PC-3 (cell line): ENCODE results near the gene CLTA. TPM values are rescaled to one million over a fixed set of nuclear protein-coding genes. Genes with fewer than 3 reads are reported as not detected.

Source experiments
- ATAC-seq: fragments of 200-7000 bp; cut with Tn5 transposase; 2 replicates; pipeline ENCODE4 v1.9.1; 2020; ENCODE audit warnings: mild to moderate bottlenecking, moderate library complexity
- BruUV-seq: library from RNA; stranded (reverse); fragments of 400-500 nt; replicated peaks from 2 replicates; lab custom pipeline; 2021; lab: Mats Ljungman, UMichigan
- CTCF ChIA-PET: fragments of 300-600 bp; sonication (Branson Sonifier 250); formaldehyde crosslinking; loops from one replicate; lab custom pipeline; 2022; ENCODE audit warnings: antibody characterized with exemption; lab: Charles Lee
- POLR2A ChIA-PET: fragments of 300-600 bp; sonication (Branson Sonifier 250); formaldehyde crosslinking; loops from one replicate; lab custom pipeline; 2022; ENCODE audit warnings: antibody characterized with exemption; ENCODE audit not compliant: unreplicated experiment; lab: Charles Lee
- DNase-seq: peaks from one replicate; pipeline ENCODE4 v3.0.0-alpha.2; 2015
- H2AFZ ChIP-seq: fragments of 300-600 bp; sonication (generic); 2 replicates; pipeline ENCODE4 v1.6.0; 2016; ENCODE audit warnings: antibody characterized with exemption, low read length
- H3F3A ChIP-seq: fragments of 300-600 bp; sonication (generic); one replicate; pipeline ENCODE4 v1.6.0; 2017; ENCODE audit warnings: antibody characterized with exemption, low read length, control low read depth, mild to moderate bottlenecking; ENCODE audit not compliant: unreplicated experiment
- H3K27ac ChIP-seq: fragments of 300-600 bp; sonication (generic); 2 replicates; pipeline ENCODE4 v1.5.1; 2016; ENCODE audit warnings: mild to moderate bottlenecking, low read length
- H3K27me3 ChIP-seq: fragments of 300-600 bp; sonication (generic); 2 replicates; pipeline ENCODE4 v1.6.1; 2016; ENCODE audit warnings: low read length, mixed read lengths
- H3K36me3 ChIP-seq: fragments of 300-600 bp; sonication (generic); 2 replicates; pipeline ENCODE4 v1.6.1; 2016; ENCODE audit warnings: low read depth, mixed run types, low read length, mixed read lengths
- H3K4me1 ChIP-seq: fragments of 300-600 bp; sonication (generic); 2 replicates; pipeline ENCODE4 v1.5.1; 2016; ENCODE audit warnings: low read length; ENCODE audit not compliant: insufficient read depth
- H3K4me2 ChIP-seq: fragments of 300-600 bp; sonication (generic); 2 replicates; pipeline ENCODE4 v1.6.0; 2016; ENCODE audit warnings: low read length
- H3K4me3 ChIP-seq: fragments of 300-600 bp; sonication (generic); 2 replicates; pipeline ENCODE4 v1.5.1; 2016; ENCODE audit warnings: mild to moderate bottlenecking, low read length, mixed read lengths
- H3K79me2 ChIP-seq: fragments of 300-600 bp; sonication (generic); 2 replicates; pipeline ENCODE4 v1.6.1; 2017; ENCODE audit warnings: low read length, mixed read lengths
- H3K9ac ChIP-seq: fragments of 300-600 bp; sonication (generic); 2 replicates; pipeline ENCODE4 v1.6.0; 2016; ENCODE audit warnings: mild to moderate bottlenecking, low read length
- H3K9me2 ChIP-seq: fragments of 300-600 bp; sonication (generic); replicated peaks from 2 replicates; pipeline ENCODE4 v1.6.1; 2016; ENCODE audit warnings: mixed run types, low read length, mixed read lengths
- H3K9me3 ChIP-seq: fragments of 300-600 bp; sonication (generic); 2 replicates; pipeline ENCODE4 v1.6.1; 2016; ENCODE audit warnings: low read length, mixed read lengths
- H4K20me1 ChIP-seq: fragments of 300-600 bp; sonication (generic); 2 replicates; pipeline ENCODE4 v1.6.1; 2016; ENCODE audit warnings: low read length, mixed read lengths
- EZH2 ChIP-seq: fragments of 300-600 bp; sonication (generic); IDR thresholded peaks from one replicate; pipeline ENCODE4 v1.6.1; 2017; ENCODE audit warnings: antibody characterized with exemption, mild to moderate bottlenecking, low read length; ENCODE audit not compliant: unreplicated experiment
- EZH2phosphoT487 ChIP-seq: fragments of 300-600 bp; sonication (generic); IDR thresholded peaks from 2 replicates; pipeline ENCODE4 v1.6.1; 2018; ENCODE audit warnings: mild to moderate bottlenecking, antibody characterized with exemption, low read length, borderline replicate concordance
- intact Hi-C: fragments of 100-400 bp; cut with micrococcal nuclease; formaldehyde crosslinking; loops from 2 replicates; pipeline ENCODE4 v1.9.0; 2023
- total RNA-seq: library from RNA; depleted of rRNA; stranded (reverse); fragments of >200 nt; gene quantifications from 2 replicates; pipeline ENCODE4 v1.2.3, GENCODE V29; 2014
- TF ChIP-seq, protein P1 (sequence below): fragments of 300-600 bp; sonication (generic); conservative IDR thresholded peaks from 2 replicates; pipeline ENCODE4 v1.5.1; 2017; ENCODE audit warnings: antibody characterized with exemption, low read depth, mild to moderate bottlenecking, low read length

The CLTA gene
- total RNA-seq, 1 experiment from 2014 or later: 259 TPM

DNA sequence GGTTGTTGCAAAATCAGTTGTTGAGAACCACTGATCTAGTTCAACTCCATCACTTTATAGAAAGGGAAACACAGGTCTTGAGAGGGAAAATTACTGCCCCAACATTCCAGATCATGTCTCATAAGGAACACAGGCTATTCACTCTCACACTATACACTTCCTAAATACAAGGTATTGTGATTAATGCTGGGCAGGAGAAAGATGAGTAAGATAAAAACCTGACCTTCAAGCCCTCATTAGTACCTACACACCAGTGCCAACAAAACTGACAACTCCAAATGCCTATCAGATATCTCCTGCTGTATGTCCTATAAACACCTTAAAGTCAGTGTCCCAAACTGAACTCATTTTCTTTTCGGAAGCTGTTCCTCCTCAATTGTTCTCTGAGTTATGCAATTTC lies 59.4 kb downstream of the CLTA start:
- no TSS peak for BruUV-seq
- Histone ChIP-seq H3K9ac (no peak overlapping the region), H3K9me3 (no peaks in the 10 kb centered on the region), H3F3A (no peaks in the 10 kb centered on the region), H3K9me2 (no peaks in the 10 kb centered on the region), H3K4me2 (no peak overlapping the region), H3K79me2 (no peaks in the 10 kb centered on the region), H3K4me1 (no peaks in the 10 kb centered on the region), H4K20me1 (no peaks in the 10 kb centered on the region), H3K27me3 (no peaks in the 10 kb centered on the region), H3K27ac (no peak overlapping the region), H2AFZ (no peak overlapping the region), H3K36me3 (peaks cover 4% of the 10 kb centered on the region; the same call in 1 of the 2 replicates), H3K4me3 (no peak overlapping the region)
- POLR2A ChIA-PET: no interaction called here
- DNase-seq (no peak), ATAC-seq (peak; percentile 37; the same call in 1 of the 2 replicates)
- TF ChIP-seq EZH2: no peak
- TF ChIP-seq EZH2phosphoT487: no peak
- TF ChIP-seq, protein P1, sequence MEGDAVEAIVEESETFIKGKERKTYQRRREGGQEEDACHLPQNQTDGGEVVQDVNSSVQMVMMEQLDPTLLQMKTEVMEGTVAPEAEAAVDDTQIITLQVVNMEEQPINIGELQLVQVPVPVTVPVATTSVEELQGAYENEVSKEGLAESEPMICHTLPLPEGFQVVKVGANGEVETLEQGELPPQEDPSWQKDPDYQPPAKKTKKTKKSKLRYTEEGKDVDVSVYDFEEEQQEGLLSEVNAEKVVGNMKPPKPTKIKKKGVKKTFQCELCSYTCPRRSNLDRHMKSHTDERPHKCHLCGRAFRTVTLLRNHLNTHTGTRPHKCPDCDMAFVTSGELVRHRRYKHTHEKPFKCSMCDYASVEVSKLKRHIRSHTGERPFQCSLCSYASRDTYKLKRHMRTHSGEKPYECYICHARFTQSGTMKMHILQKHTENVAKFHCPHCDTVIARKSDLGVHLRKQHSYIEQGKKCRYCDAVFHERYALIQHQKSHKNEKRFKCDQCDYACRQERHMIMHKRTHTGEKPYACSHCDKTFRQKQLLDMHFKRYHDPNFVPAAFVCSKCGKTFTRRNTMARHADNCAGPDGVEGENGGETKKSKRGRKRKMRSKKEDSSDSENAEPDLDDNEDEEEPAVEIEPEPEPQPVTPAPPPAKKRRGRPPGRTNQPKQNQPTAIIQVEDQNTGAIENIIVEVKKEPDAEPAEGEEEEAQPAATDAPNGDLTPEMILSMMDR: no peak
- CTCF ChIA-PET: no interaction called here
- intact Hi-C loops: loop anchor here (1.0 kb wide), 1 partner anchor 78 kb away; no protein-coding TSS in a partner anchor

DNA sequence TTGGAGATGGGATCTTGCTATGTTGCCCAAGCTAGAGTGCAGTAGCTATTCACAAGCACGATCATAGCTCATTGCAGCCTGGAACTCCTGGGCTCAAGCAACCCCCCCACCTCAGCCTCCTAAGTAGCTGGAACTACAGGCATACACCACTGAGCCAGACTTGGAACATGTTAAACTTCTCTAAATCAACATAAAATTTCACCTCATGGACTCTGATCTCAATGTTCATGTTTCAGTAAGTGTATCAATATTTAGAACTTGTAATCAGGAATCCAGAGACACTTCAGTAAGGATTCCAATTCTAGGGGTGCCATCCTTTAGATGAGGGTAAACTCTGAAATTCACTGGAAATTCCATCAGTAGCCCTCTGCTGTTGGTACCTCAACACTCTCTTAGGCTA lies 60.7 kb downstream of the CLTA start:
- H3K9ac ChIP-seq: no peak overlapping the region
- H3K36me3 ChIP-seq: no peaks in the 10 kb centered on the region
- H3K4me2 ChIP-seq: no peak overlapping the region
- ATAC-seq: no peak
- H3K9me3 ChIP-seq: no peaks in the 10 kb centered on the region
- H3K27ac ChIP-seq: no peak overlapping the region
- POLR2A ChIA-PET: no interaction called here
- no peak for DNase-seq
- no peaks in the 10 kb centered on the region for H3K9me2 ChIP-seq
- H3K79me2 ChIP-seq: peaks cover 2% of the 10 kb centered on the region
- no peaks in the 10 kb centered on the region for H3K27me3 ChIP-seq
- H4K20me1 ChIP-seq: no peaks in the 10 kb centered on the region
- no peaks in the 10 kb centered on the region for H3K4me1 ChIP-seq
- CTCF ChIA-PET: no interaction called here
- no peak overlapping the region for H2AFZ ChIP-seq
- TF ChIP-seq, protein P1: no peak
- no peak for TF ChIP-seq EZH2phosphoT487
- TF ChIP-seq EZH2: no peak
- H3K4me3 ChIP-seq: no peak overlapping the region
- BruUV-seq: no TSS peak
- intact Hi-C loops: no loop called here
- no peaks in the 10 kb centered on the region for H3F3A ChIP-seq

DNA sequence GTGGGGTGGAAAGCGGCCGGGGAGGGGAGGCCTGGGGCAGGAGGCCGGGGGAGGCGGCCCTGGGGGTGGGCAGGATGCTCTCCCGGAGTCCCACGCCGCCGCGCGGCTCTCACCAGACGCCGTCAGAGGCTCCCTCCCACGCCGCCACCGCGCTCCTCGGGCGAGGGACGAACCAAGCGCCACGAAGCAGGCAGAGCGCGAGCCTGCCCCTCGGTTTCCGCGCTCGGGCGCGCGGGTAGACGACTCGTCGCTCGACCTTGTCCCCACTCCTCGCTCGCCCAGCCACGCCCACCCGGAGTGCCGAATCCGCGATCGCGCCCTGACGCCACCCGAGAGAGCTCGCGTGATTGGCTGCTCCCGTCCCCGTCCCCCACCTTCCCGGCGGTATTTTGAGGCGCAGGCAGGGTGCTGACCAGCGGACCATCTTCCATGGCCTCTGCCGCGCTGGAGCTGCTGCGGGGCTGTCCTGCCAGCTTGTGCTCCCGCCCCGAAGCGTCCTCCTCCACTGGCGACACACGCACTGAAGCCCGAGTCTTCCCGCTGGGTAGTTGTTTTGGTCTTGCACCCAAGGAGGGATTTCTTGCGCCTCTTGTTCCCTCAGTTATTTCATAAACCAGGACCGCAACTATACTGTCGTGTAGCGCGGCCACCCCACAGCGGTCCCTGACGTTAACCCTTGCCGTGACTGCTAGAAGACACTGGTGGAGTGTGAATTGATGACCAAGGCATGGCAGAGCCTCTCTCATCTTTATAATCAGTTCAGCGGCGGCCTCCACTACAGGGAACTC lies 67.7 kb downstream of the CLTA start, which contains the start of gene GNE:
TSS of gene GNE (minus strand) at position 241 of the 788 bp plus-strand sequence. CDS start 9,093 bp downstream, outside the sequence.
- POLR2A ChIA-PET: interaction anchor here (0.6 to 1.0 kb wide), 5 partner anchors 9 to 149 kb away, joined by 3 to 5 read pairs (median 4); no protein-coding TSS in a partner anchor
- peak; percentile 93 for ATAC-seq
- Histone ChIP-seq H3K4me2 (peak within 1 kb of the TSS; percentile 94), H3F3A (no peaks in the 10 kb centered on the region), H3K27me3 (no peaks in the 10 kb centered on the region), H3K4me1 (peaks cover 5% of the 10 kb centered on the region; the same call in 1 of the 2 replicates), H3K79me2 (peaks cover 11% of the 10 kb centered on the region), H2AFZ (peak within 1 kb of the TSS; percentile 92), H4K20me1 (no peaks in the 10 kb centered on the region), H3K27ac (peak within 1 kb of the TSS; percentile 57), H3K9me3 (no peaks in the 10 kb centered on the region), H3K9me2 (no peaks in the 10 kb centered on the region), H3K9ac (peak within 1 kb of the TSS; percentile 77), H3K4me3 (peak within 1 kb of the TSS; percentile 83), H3K36me3 (no peaks in the 10 kb centered on the region)
- CTCF ChIA-PET: no interaction called here
- DNase-seq: peak; percentile 89
- BruUV-seq: TSS peak; percentile 79
- intact Hi-C loops: no loop called here
- TF ChIP-seq EZH2phosphoT487 (no peak), EZH2 (no peak)
- TF ChIP-seq, protein P1: no peak
